Measurements from ENCODE around the gene TSPAN33. TPM values are rescaled to one million over a fixed set of nuclear protein-coding genes. Genes with fewer than 3 reads are reported as not detected.
"Not testable (repeated sequence)": the region's sequence is repeated elsewhere in the genome, so short reads cannot be mapped to it uniquely, and the experiment has no call there.

Gene TSPAN33
- 1 to 10 TPM; 3.4 to 6.9 (median 6.2) TPM for polyA plus RNA-seq

- Mint-ChIP-seq H3K4me1 (peaks cover 20 to 24% of the 10 kb centered on the region in 2 donors), H3K4me3 (peak within 1 kb of the TSS; percentile 89 to 96 (median 91)), H3K9me3 (no peaks in the 10 kb centered on the region), H3K27me3 (ENCODE audit: low read depth in 3 of 3) (peaks cover 4 to 22% (median 11%) of the 10 kb centered on the region in 3 donors), H3K36me3 (peaks cover 0 to 6% (median 0%) of the 10 kb centered on the region in 3 donors), H3K27ac (peak within 1 kb of the TSS in 2 of 6 donors; percentile 27 to 71)
- DNase-seq = peak; percentile 51 to 57 (median 55)
These were observed at the start of gene TSPAN33 for GRCh38 chr7:129144095-129144833. Gene TSPAN33 (plus strand): TSS chr7:129144707. CDS start chr7:129144981, 274 bp downstream.

- Mint-ChIP-seq H3K27me3 (ENCODE audit: low read depth in 3 of 3) (peaks cover 0 to 2% (median 0%) of the 10 kb centered on the region in 3 donors), H3K36me3 (no peaks in the 10 kb centered on the region), H3K4me1 (peaks cover 4 to 14% of the 10 kb centered on the region in 2 donors), H3K9me3 (no peaks in the 10 kb centered on the region), H3K4me3 (peak overlapping the region in 1 of 5 donors; percentile 56), H3K27ac (peak overlapping the region in 4 of 6 donors; percentile 24 to 62 (median 34))
- DNase-seq = no peak
These were observed 49.2 kb upstream of the TSPAN33 start for GRCh38 chr7:129095258-129095657.

GRCh38 chr7:129098409-129099084 is 46.0 kb upstream of the TSPAN33 start:
- H3K9me3 Mint-ChIP-seq = no peaks in the 10 kb centered on the region
- H3K4me1 Mint-ChIP-seq = peaks cover 0 to 9% of the 10 kb centered on the region in 2 donors
- no peaks in the 10 kb centered on the region for H3K36me3 Mint-ChIP-seq
- H3K4me3 Mint-ChIP-seq = no peak overlapping the region
- no peak overlapping the region for H3K27ac Mint-ChIP-seq
- DNase-seq = no peak
- H3K27me3 Mint-ChIP-seq (ENCODE audit: low read depth in 3 of 3) = peaks cover 0 to 2% (median 0%) of the 10 kb centered on the region in 3 donors

- peaks cover 0 to under 1% of the 10 kb centered on the region in 2 donors for H3K4me1 Mint-ChIP-seq
- H3K36me3 Mint-ChIP-seq = no peaks in the 10 kb centered on the region
- no peak for DNase-seq
- peaks cover 0 to 2% (median 0%) of the 10 kb centered on the region in 3 donors for H3K27me3 Mint-ChIP-seq (ENCODE audit: low read depth in 3 of 3)
- H3K9me3 Mint-ChIP-seq = no peaks in the 10 kb centered on the region
- no peak overlapping the region for H3K4me3 Mint-ChIP-seq
- no peak overlapping the region for H3K27ac Mint-ChIP-seq
These were observed 43.7 kb upstream of the TSPAN33 start for GRCh38 chr7:129100827-129101166.

- H3K4me3 Mint-ChIP-seq = no peak overlapping the region
- no peaks in the 10 kb centered on the region for H3K9me3 Mint-ChIP-seq
- no peak overlapping the region for H3K27ac Mint-ChIP-seq
- no peaks in the 10 kb centered on the region for H3K4me1 Mint-ChIP-seq
- H3K27me3 Mint-ChIP-seq (ENCODE audit: low read depth in 3 of 3) = peaks cover 0 to 2% (median 0%) of the 10 kb centered on the region in 3 donors
- no peaks in the 10 kb centered on the region for H3K36me3 Mint-ChIP-seq
- no peak for DNase-seq
These were observed 42.8 kb upstream of the TSPAN33 start for GRCh38 chr7:129101746-129102145.

GRCh38 chr7:129103561-129104324 is 40.8 kb upstream of the TSPAN33 start:
- DNase-seq = no peak
- H3K9me3 Mint-ChIP-seq = no peaks in the 10 kb centered on the region
- H3K27ac Mint-ChIP-seq = no peak overlapping the region
- H3K27me3 Mint-ChIP-seq (ENCODE audit: low read depth in 3 of 3) = peaks cover 0 to 5% (median 0%) of the 10 kb centered on the region in 3 donors
- no peaks in the 10 kb centered on the region for H3K4me1 Mint-ChIP-seq
- H3K36me3 Mint-ChIP-seq = no peaks in the 10 kb centered on the region
- no peak overlapping the region for H3K4me3 Mint-ChIP-seq

- Mint-ChIP-seq H3K27me3 (ENCODE audit: low read depth in 3 of 3) (peaks cover 0 to 7% (median 0%) of the 10 kb centered on the region in 3 donors), H3K27ac (no peak overlapping the region), H3K4me3 (no peak overlapping the region), H3K4me1 (no peaks in the 10 kb centered on the region), H3K9me3 (no peaks in the 10 kb centered on the region), H3K36me3 (no peaks in the 10 kb centered on the region)
- DNase-seq = no peak
These were observed 35.9 kb upstream of the TSPAN33 start for GRCh38 chr7:129108581-129108980.

GRCh38 chr7:129110258-129110981 is 34.1 kb upstream of the TSPAN33 start:
- no peaks in the 10 kb centered on the region for H3K4me1 Mint-ChIP-seq
- H3K4me3 Mint-ChIP-seq = no peak overlapping the region
- H3K27me3 Mint-ChIP-seq (ENCODE audit: low read depth in 3 of 3) = peaks cover 0 to 8% (median 0%) of the 10 kb centered on the region in 3 donors
- no peaks in the 10 kb centered on the region for H3K9me3 Mint-ChIP-seq
- no peak for DNase-seq
- no peaks in the 10 kb centered on the region for H3K36me3 Mint-ChIP-seq
- H3K27ac Mint-ChIP-seq = no peak overlapping the region

GRCh38 chr7:129110982-129111376 is 33.5 kb upstream of the TSPAN33 start:
- Mint-ChIP-seq H3K4me3 (no peak overlapping the region), H3K27me3 (ENCODE audit: low read depth in 3 of 3) (peaks cover 0 to 8% (median 0%) of the 10 kb centered on the region in 3 donors), H3K36me3 (no peaks in the 10 kb centered on the region), H3K9me3 (no peaks in the 10 kb centered on the region), H3K4me1 (no peaks in the 10 kb centered on the region), H3K27ac (no peak overlapping the region)
- DNase-seq = no peak

GRCh38 chr7:129115676-129116075 is 28.8 kb upstream of the TSPAN33 start:
- no peak overlapping the region for H3K27ac Mint-ChIP-seq
- peaks cover 0 to 6% (median 2%) of the 10 kb centered on the region in 3 donors for H3K27me3 Mint-ChIP-seq (ENCODE audit: low read depth in 3 of 3)

GRCh38 chr7:129118182-129118581 is 26.3 kb upstream of the TSPAN33 start:
- H3K36me3 Mint-ChIP-seq = peaks cover 0 to 3% (median 0%) of the 10 kb centered on the region in 3 donors
- H3K9me3 Mint-ChIP-seq = no peaks in the 10 kb centered on the region
- H3K4me3 Mint-ChIP-seq = no peak overlapping the region
- DNase-seq = no peak
- no peaks in the 10 kb centered on the region for H3K4me1 Mint-ChIP-seq
- peaks cover 0 to 5% (median 2%) of the 10 kb centered on the region in 3 donors for H3K27me3 Mint-ChIP-seq (ENCODE audit: low read depth in 3 of 3)
- H3K27ac Mint-ChIP-seq = no peak overlapping the region

More at GRCh38 chr7:129115676-129116075, 28.8 kb upstream of the TSPAN33 start:
- Mint-ChIP-seq H3K36me3 (peaks cover 0 to 3% (median 0%) of the 10 kb centered on the region in 3 donors), H3K4me3 (no peak overlapping the region), H3K4me1 (no peaks in the 10 kb centered on the region), H3K9me3 (no peaks in the 10 kb centered on the region)
- DNase-seq = no peak

GRCh38 chr7:129118976-129119375 is 25.5 kb upstream of the TSPAN33 start:
- H3K9me3 Mint-ChIP-seq = no peaks in the 10 kb centered on the region
- no peak overlapping the region for H3K4me3 Mint-ChIP-seq
- no peak overlapping the region for H3K27ac Mint-ChIP-seq
- H3K4me1 Mint-ChIP-seq = no peaks in the 10 kb centered on the region
- DNase-seq = no peak
- peaks cover 0 to 2% (median under 1%) of the 10 kb centered on the region in 3 donors for H3K27me3 Mint-ChIP-seq (ENCODE audit: low read depth in 3 of 3)
- H3K36me3 Mint-ChIP-seq = peaks cover 0 to 3% (median 0%) of the 10 kb centered on the region in 3 donors

GRCh38 chr7:129121501-129122077 is 22.9 kb upstream of the TSPAN33 start:
- not testable (repeated sequence) for H3K4me3 Mint-ChIP-seq; H3K9me3 Mint-ChIP-seq; H3K36me3 Mint-ChIP-seq; H3K27me3 Mint-ChIP-seq (ENCODE audit: low read depth in 3 of 3); H3K4me1 Mint-ChIP-seq; H3K27ac Mint-ChIP-seq; DNase-seq
